ENCODE data around the gene RNF2.

DNA sequence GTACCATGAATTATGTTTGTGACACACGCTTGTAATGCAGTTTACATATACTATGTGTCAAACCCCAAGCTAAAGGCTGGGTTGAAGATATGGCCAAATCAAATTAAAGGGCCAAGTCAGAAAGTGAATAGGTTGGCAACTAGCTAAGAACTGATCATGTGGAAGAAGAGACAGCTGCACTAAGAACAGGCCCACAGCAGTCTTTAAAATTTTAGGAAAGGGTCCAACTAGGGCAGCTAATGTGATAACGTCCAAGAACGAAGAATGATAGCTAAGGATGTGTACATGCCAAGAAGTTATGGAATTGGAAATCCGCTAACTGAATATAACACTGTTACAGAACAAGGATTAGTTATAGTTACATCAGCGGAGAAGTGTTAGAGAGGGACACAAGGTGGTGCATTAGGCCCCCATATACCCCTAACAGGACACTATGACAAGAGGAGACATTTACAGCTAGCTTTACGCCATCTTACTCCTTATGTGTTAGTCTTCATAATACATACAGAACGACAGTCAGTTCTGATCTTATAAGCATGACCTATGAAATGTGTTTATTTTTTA, 6.5 kb upstream of the RNF2 start:
- TF ChIP-seq, protein P1, sequence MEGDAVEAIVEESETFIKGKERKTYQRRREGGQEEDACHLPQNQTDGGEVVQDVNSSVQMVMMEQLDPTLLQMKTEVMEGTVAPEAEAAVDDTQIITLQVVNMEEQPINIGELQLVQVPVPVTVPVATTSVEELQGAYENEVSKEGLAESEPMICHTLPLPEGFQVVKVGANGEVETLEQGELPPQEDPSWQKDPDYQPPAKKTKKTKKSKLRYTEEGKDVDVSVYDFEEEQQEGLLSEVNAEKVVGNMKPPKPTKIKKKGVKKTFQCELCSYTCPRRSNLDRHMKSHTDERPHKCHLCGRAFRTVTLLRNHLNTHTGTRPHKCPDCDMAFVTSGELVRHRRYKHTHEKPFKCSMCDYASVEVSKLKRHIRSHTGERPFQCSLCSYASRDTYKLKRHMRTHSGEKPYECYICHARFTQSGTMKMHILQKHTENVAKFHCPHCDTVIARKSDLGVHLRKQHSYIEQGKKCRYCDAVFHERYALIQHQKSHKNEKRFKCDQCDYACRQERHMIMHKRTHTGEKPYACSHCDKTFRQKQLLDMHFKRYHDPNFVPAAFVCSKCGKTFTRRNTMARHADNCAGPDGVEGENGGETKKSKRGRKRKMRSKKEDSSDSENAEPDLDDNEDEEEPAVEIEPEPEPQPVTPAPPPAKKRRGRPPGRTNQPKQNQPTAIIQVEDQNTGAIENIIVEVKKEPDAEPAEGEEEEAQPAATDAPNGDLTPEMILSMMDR (IDR thresholded peaks at IDR 0.05), result no peak
- TF ChIP-seq ZFX (IDR thresholded peaks at IDR 0.05; ENCODE audit: borderline replicate concordance), result no peak

Measured in 22Rv1 (cell line).